ENCODE measurements around the gene PIP5K1C.

The PIP5K1C gene

DNA sequence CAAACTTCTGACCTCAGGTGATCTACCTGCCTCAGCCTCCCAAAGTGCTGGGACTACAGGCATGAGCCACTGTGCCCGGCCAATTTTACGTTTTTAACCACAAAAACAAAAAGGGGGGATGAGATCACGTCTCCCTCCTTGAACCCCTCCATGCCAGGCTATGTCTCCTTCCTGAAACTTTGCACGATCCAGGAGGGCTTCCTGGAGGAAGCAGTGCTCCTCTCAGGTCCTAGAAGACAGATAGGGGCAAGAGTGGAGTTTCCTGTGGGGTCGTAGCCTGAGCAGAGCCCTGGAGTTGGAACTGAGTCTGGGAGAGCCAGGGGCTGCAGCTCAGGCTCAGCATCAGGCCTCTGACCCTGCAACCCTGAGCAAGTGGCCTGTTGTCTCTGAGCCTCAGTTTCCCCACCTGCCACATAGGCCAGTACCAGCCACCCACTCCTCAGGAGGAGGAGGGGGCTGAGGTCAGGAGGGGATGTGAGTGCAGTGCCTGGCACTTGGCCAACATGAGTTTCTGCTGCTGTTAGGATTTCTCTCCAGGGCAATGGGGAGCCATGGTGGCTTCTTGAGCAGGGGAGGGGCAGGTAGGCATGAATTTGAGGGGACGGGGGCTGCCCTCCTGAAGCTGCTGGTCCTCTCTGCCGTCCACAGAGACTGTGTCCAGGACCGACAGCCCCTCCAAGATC lies 45.2 kb upstream of the PIP5K1C start:
- H2AFZ ChIP-seq (ENCODE audit: low read depth, low read length, severe bottlenecking): no peak overlapping the region
- H3K9ac ChIP-seq (ENCODE audit: low read length): no peak overlapping the region
- H3K27ac ChIP-seq (ENCODE audit: low read depth, low read length): no peak overlapping the region
- no peaks in the 10 kb centered on the region for H4K20me1 ChIP-seq (ENCODE audit: low read depth, low read length)
- H3K4me2 ChIP-seq (ENCODE audit: low read depth, low read length, poor library complexity, severe bottlenecking): no peak overlapping the region
- no peaks in the 10 kb centered on the region for H3K36me3 ChIP-seq (ENCODE audit: low read length)
- no peak overlapping the region for H3K4me3 ChIP-seq (ENCODE audit: insufficient read depth, low read length, poor library complexity, severe bottlenecking)
- TF ChIP-seq CTCF (IDR thresholded peaks at IDR 0.05; ENCODE audit: insufficient read depth, low read length, poor library complexity, severe bottlenecking) (no peak), EZH2phosphoT487 (conservative IDR thresholded peaks at IDR 0.05; ENCODE audit: low read length) (no peak)
- no peaks in the 10 kb centered on the region for H3F3A ChIP-seq (ENCODE audit: insufficient read depth)
- H3K9me3 ChIP-seq (ENCODE audit: insufficient read depth, low read length): no peaks in the 10 kb centered on the region
- no peaks in the 10 kb centered on the region for H3K27me3 ChIP-seq (ENCODE audit: low read length)
- no peaks in the 10 kb centered on the region for H3K9me2 ChIP-seq (replicated peaks; ENCODE audit: insufficient read depth, low read length)
- H3K79me2 ChIP-seq (ENCODE audit: insufficient read depth, low read length): no peaks in the 10 kb centered on the region

GRCh38 chr19:3743486-3743885 lies 43.2 kb upstream of the PIP5K1C start:
- no peak overlapping the region for H3K4me3 ChIP-seq (ENCODE audit: insufficient read depth, low read length, poor library complexity, severe bottlenecking)
- H3K36me3 ChIP-seq (ENCODE audit: low read length): no peaks in the 10 kb centered on the region
- H3K9me2 ChIP-seq (replicated peaks; ENCODE audit: insufficient read depth, low read length): no peaks in the 10 kb centered on the region
- no peaks in the 10 kb centered on the region for H3K27me3 ChIP-seq (ENCODE audit: low read length)
- no peak overlapping the region for H3K27ac ChIP-seq (ENCODE audit: low read depth, low read length)
- TF ChIP-seq EZH2phosphoT487 (conservative IDR thresholded peaks at IDR 0.05; ENCODE audit: low read length) (no peak), CTCF (IDR thresholded peaks at IDR 0.05; ENCODE audit: insufficient read depth, low read length, poor library complexity, severe bottlenecking) (no peak)
- peak overlapping the region; percentile 31 for H2AFZ ChIP-seq (ENCODE audit: low read depth, low read length, severe bottlenecking)
- no peaks in the 10 kb centered on the region for H3F3A ChIP-seq (ENCODE audit: insufficient read depth)
- H3K9ac ChIP-seq (ENCODE audit: low read length): no peak overlapping the region
- no peaks in the 10 kb centered on the region for H4K20me1 ChIP-seq (ENCODE audit: low read depth, low read length)
- no peaks in the 10 kb centered on the region for H3K9me3 ChIP-seq (ENCODE audit: insufficient read depth, low read length)
- no peak overlapping the region for H3K4me2 ChIP-seq (ENCODE audit: low read depth, low read length, poor library complexity, severe bottlenecking)
- no peaks in the 10 kb centered on the region for H3K79me2 ChIP-seq (ENCODE audit: insufficient read depth, low read length)

DNA sequence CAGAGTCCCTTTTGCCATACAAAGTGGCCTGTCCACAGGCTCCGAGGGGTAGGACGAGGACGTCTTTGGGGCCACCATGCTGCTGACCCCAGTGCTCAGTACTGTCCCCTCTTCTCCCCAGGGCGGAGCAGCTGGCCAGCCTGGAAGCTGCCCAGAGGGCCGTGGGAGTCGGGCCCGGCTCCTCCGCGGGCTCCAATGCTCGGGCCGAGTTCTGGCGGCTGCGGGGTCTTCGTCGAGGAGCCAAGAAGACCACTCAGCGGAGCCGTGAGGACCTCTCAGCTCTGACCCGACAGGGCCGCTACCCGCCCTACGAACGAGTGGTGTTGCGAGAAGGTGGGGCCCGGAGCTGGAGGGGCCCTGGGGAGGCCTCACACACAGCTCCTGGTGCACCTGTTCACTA lies 40.2 kb upstream of the PIP5K1C start:
- Histone ChIP-seq H3K4me3 (ENCODE audit: insufficient read depth, low read length, poor library complexity, severe bottlenecking) (no peak overlapping the region), H3K27ac (ENCODE audit: low read depth, low read length) (no peak overlapping the region), H2AFZ (ENCODE audit: low read depth, low read length, severe bottlenecking) (no peak overlapping the region), H3K9ac (ENCODE audit: low read length) (no peak overlapping the region), H3K4me2 (ENCODE audit: low read depth, low read length, poor library complexity, severe bottlenecking) (no peak overlapping the region), H4K20me1 (ENCODE audit: low read depth, low read length) (no peaks in the 10 kb centered on the region), H3K79me2 (ENCODE audit: insufficient read depth, low read length) (no peaks in the 10 kb centered on the region), H3K9me2 (replicated peaks; ENCODE audit: insufficient read depth, low read length) (no peaks in the 10 kb centered on the region), H3F3A (ENCODE audit: insufficient read depth) (no peaks in the 10 kb centered on the region), H3K9me3 (ENCODE audit: insufficient read depth, low read length) (no peaks in the 10 kb centered on the region), H3K27me3 (ENCODE audit: low read length) (no peaks in the 10 kb centered on the region), H3K36me3 (ENCODE audit: low read length) (no peaks in the 10 kb centered on the region)
- no peak for TF ChIP-seq EZH2phosphoT487 (conservative IDR thresholded peaks at IDR 0.05; ENCODE audit: low read length)

GRCh38 chr19:3738477-3739220 lies 38.4 kb upstream of the PIP5K1C start:
- H3K4me2 ChIP-seq (ENCODE audit: low read depth, low read length, poor library complexity, severe bottlenecking): no peak overlapping the region
- H3K9me2 ChIP-seq (replicated peaks; ENCODE audit: insufficient read depth, low read length): no peaks in the 10 kb centered on the region
- H4K20me1 ChIP-seq (ENCODE audit: low read depth, low read length): no peaks in the 10 kb centered on the region
- no peak overlapping the region for H3K27ac ChIP-seq (ENCODE audit: low read depth, low read length)
- no peaks in the 10 kb centered on the region for H3K27me3 ChIP-seq (ENCODE audit: low read length)
- no peak overlapping the region for H3K4me3 ChIP-seq (ENCODE audit: insufficient read depth, low read length, poor library complexity, severe bottlenecking)
- no peaks in the 10 kb centered on the region for H3F3A ChIP-seq (ENCODE audit: insufficient read depth)
- no peak overlapping the region for H2AFZ ChIP-seq (ENCODE audit: low read depth, low read length, severe bottlenecking)
- H3K79me2 ChIP-seq (ENCODE audit: insufficient read depth, low read length): no peaks in the 10 kb centered on the region
- H3K36me3 ChIP-seq (ENCODE audit: low read length): no peaks in the 10 kb centered on the region
- no peaks in the 10 kb centered on the region for H3K9me3 ChIP-seq (ENCODE audit: insufficient read depth, low read length)
- no peak overlapping the region for H3K9ac ChIP-seq (ENCODE audit: low read length)
- no peak for TF ChIP-seq CTCF (IDR thresholded peaks at IDR 0.05; ENCODE audit: insufficient read depth, low read length, poor library complexity, severe bottlenecking)
- TF ChIP-seq EZH2phosphoT487 (conservative IDR thresholded peaks at IDR 0.05; ENCODE audit: low read length): no peak
